Measurements from ENCODE around the gene TMEFF1.

The TMEFF1 gene

DNA sequence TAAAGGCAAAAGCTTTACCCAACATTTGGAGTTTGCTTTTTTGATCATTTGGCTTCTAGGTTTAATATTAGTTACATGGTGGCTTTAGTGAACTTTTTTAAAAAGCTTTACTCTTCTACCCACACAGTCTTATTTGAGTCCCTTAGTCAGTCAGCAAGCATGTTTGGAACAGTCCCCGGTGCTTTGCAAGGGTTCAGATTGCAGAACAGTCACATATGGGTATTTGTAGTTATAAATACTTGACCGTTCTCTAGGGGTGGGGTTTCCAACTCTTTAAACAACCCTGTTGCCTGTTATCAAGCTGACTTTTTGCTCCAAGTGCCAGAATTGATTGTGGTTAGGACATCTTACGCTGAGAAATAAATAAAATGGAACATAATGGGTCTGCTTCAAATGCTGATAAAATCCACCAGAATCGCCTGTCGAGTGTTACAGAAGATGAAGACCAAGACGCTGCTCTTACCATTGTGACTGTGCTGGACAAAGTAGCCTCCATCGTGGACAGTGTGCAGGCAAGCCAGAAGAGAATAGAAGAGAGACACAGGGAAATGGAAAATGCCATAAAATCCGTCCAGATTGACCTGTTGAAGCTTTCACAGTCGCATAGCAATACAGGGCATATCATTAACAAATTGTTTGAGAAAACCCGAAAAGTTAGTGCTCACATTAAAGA, 105.0 kb downstream of the TMEFF1 start, which contains the start of gene CAVIN4:
Gene CAVIN4 (plus strand): TSS at position 304 of the 673 bp plus-strand sequence. CDS start 65 bp downstream, at position 369.
- H3K27ac ChIP-seq (ENCODE audit: low read depth, low read length, poor library complexity, severe bottlenecking), result no peak within 1 kb of the TSS

DNA sequence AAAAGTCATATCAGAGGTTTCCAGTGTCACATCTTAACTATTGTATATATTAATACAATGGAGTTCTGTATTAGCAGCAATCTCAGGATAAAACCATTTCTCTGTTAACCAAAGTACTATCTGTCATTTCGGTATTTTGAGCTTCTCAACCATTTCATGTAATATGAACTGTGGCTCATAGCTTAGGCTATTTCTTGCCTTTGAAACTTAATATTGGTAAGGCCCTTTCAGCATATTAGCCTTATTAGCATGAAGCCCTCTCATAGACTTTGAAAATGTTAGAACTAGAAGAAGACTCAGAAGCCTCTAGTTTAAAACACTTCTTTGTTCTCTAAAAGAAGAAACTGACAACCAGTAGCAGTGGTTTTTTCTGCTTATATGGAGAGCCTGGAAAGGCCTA, 105.7 kb downstream of the TMEFF1 start:
- Histone ChIP-seq H3K9ac (ENCODE audit: low read length) (no peak overlapping the region), H3K79me2 (ENCODE audit: insufficient read depth, low read length) (no peaks in the 10 kb centered on the region), H3K36me3 (ENCODE audit: insufficient read depth, low read length) (no peaks in the 10 kb centered on the region), H4K20me1 (ENCODE audit: insufficient read depth, low read length) (no peaks in the 10 kb centered on the region), H3K9me3 (ENCODE audit: low read length) (no peaks in the 10 kb centered on the region), H2AFZ (ENCODE audit: low read length) (no peak overlapping the region), H3K4me1 (ENCODE audit: insufficient read depth, low read length, severe bottlenecking) (no peaks in the 10 kb centered on the region), H3K4me3 (ENCODE audit: low read depth, low read length, poor library complexity, severe bottlenecking) (no peak overlapping the region), H3F3A (ENCODE audit: insufficient read depth, low read length) (no peaks in the 10 kb centered on the region), H3K4me2 (ENCODE audit: low read length) (no peak overlapping the region), H3K27me3 (ENCODE audit: insufficient read depth, low read length) (no peaks in the 10 kb centered on the region), H3K9me2 (ENCODE audit: low read depth, low read length) (no peaks in the 10 kb centered on the region), H3K27ac (ENCODE audit: low read depth, low read length, poor library complexity, severe bottlenecking) (no peak overlapping the region)
- TF ChIP-seq, protein P1, sequence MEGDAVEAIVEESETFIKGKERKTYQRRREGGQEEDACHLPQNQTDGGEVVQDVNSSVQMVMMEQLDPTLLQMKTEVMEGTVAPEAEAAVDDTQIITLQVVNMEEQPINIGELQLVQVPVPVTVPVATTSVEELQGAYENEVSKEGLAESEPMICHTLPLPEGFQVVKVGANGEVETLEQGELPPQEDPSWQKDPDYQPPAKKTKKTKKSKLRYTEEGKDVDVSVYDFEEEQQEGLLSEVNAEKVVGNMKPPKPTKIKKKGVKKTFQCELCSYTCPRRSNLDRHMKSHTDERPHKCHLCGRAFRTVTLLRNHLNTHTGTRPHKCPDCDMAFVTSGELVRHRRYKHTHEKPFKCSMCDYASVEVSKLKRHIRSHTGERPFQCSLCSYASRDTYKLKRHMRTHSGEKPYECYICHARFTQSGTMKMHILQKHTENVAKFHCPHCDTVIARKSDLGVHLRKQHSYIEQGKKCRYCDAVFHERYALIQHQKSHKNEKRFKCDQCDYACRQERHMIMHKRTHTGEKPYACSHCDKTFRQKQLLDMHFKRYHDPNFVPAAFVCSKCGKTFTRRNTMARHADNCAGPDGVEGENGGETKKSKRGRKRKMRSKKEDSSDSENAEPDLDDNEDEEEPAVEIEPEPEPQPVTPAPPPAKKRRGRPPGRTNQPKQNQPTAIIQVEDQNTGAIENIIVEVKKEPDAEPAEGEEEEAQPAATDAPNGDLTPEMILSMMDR (IDR thresholded peaks at IDR 0.05; ENCODE audit: low read length), result no peak
- no peak for TF ChIP-seq EZH2 (IDR thresholded peaks at IDR 0.05; ENCODE audit: borderline replicate concordance, low read length)

More for the DNA sequence above, 105.0 kb downstream of the TMEFF1 start, which contains the start of gene CAVIN4:
- Histone ChIP-seq H3K9me3 (ENCODE audit: low read length) (no peaks in the 10 kb centered on the region), H3K4me2 (ENCODE audit: low read length) (no peak within 1 kb of the TSS), H3K4me1 (ENCODE audit: insufficient read depth, low read length, severe bottlenecking) (no peaks in the 10 kb centered on the region), H3F3A (ENCODE audit: insufficient read depth, low read length) (no peaks in the 10 kb centered on the region), H3K9me2 (ENCODE audit: low read depth, low read length) (no peaks in the 10 kb centered on the region), H4K20me1 (ENCODE audit: insufficient read depth, low read length) (no peaks in the 10 kb centered on the region), H3K79me2 (ENCODE audit: insufficient read depth, low read length) (no peaks in the 10 kb centered on the region), H3K36me3 (ENCODE audit: insufficient read depth, low read length) (no peaks in the 10 kb centered on the region), H2AFZ (ENCODE audit: low read length) (no peak within 1 kb of the TSS), H3K9ac (ENCODE audit: low read length) (no peak within 1 kb of the TSS), H3K27me3 (ENCODE audit: insufficient read depth, low read length) (no peaks in the 10 kb centered on the region), H3K4me3 (ENCODE audit: low read depth, low read length, poor library complexity, severe bottlenecking) (no peak within 1 kb of the TSS)
- no peak for TF ChIP-seq EZH2 (IDR thresholded peaks at IDR 0.05; ENCODE audit: borderline replicate concordance, low read length)
- TF ChIP-seq, protein P1 (IDR thresholded peaks at IDR 0.05; ENCODE audit: low read length), result no peak

DNA sequence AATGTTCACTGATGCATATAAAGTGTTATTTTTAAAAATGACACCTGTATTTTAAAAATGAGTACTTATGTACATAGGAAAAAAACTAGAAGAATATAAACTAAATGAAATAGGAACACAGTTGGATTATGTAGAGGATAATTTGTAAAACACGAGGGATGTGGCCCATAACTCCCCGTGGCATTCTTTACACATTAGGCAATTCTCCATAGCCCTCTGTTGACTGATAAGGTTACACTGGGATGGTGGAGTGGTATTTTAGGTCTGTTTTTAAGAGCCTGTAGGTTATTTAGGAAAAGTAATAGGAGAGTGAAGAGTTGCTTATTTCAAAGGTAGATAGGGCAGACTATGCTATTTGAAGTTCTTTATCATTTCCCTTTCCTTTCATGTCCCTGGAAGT, 106.7 kb downstream of the TMEFF1 start:
- H3K4me1 ChIP-seq (ENCODE audit: insufficient read depth, low read length, severe bottlenecking), result no peaks in the 10 kb centered on the region
- no peak overlapping the region for H3K4me2 ChIP-seq (ENCODE audit: low read length)
- no peaks in the 10 kb centered on the region for H3F3A ChIP-seq (ENCODE audit: insufficient read depth, low read length)
- no peak overlapping the region for H3K9ac ChIP-seq (ENCODE audit: low read length)
- no peaks in the 10 kb centered on the region for H3K36me3 ChIP-seq (ENCODE audit: insufficient read depth, low read length)
- no peaks in the 10 kb centered on the region for H3K9me3 ChIP-seq (ENCODE audit: low read length)
- H3K4me3 ChIP-seq (ENCODE audit: low read depth, low read length, poor library complexity, severe bottlenecking), result no peak overlapping the region
- no peaks in the 10 kb centered on the region for H3K79me2 ChIP-seq (ENCODE audit: insufficient read depth, low read length)
- no peaks in the 10 kb centered on the region for H3K9me2 ChIP-seq (ENCODE audit: low read depth, low read length)
- no peak overlapping the region for H2AFZ ChIP-seq (ENCODE audit: low read length)
- TF ChIP-seq EZH2 (IDR thresholded peaks at IDR 0.05; ENCODE audit: borderline replicate concordance, low read length), result no peak
- TF ChIP-seq, protein P1 (IDR thresholded peaks at IDR 0.05; ENCODE audit: low read length), result no peak
- no peaks in the 10 kb centered on the region for H3K27me3 ChIP-seq (ENCODE audit: insufficient read depth, low read length)
- H4K20me1 ChIP-seq (ENCODE audit: insufficient read depth, low read length), result no peaks in the 10 kb centered on the region
- H3K27ac ChIP-seq (ENCODE audit: low read depth, low read length, poor library complexity, severe bottlenecking), result no peak overlapping the region

All from OCI-LY1 (cell line).